ENCODE data around the gene KLK15. TPM values are rescaled to one million over a fixed set of nuclear protein-coding genes. Genes with fewer than 3 reads are reported as not detected.

Gene KLK15
- total RNA-seq, 1 donor from 2014 or later, result not detected

DNA sequence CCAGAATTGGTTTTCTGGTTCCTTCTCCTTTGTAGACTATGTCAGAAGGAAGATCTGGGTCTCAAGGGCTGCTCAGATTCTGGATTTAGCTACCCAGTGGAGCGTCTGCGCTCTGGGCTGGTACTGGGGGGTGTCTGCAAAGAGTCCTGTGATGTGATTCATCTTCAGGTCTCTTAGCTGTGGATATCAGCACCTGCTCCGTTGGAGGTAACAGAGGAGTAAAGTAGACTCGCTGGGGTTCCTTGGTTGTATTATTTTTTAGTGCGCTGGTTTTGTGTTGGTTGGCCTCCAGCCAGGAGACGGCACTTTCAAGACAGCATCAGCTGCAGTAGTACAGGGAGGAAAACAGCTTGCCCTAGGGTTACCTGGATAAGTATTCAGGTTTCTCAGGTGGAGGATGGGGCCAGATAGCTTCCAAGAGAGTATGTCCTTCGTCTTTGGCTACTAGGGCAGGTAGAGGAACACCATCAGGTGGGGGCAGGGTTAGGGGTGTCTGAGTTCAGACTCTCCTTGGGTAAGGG lies 10.4 kb upstream of the KLK15 start:
- H3K4me3 ChIP-seq (ENCODE audit: insufficient read depth, low read depth, low read length), result no peak overlapping the region
- no peak for DNase-seq (ENCODE audit: low read depth)
- no peak for FAIRE-seq
- no peaks in the 10 kb centered on the region for H3K36me3 Mint-ChIP-seq (ENCODE audit: low read depth, unreplicated experiment)
- H3K4me2 ChIP-seq (ENCODE audit: low read length), result no peak overlapping the region
- no peaks in the 10 kb centered on the region for H3K36me3 ChIP-seq (ENCODE audit: insufficient read depth, low read length)
- no peak overlapping the region for H3K27ac ChIP-seq (ENCODE audit: low read depth, low read length)
- H4K20me1 ChIP-seq (ENCODE audit: insufficient read depth, low read length), result no peaks in the 10 kb centered on the region
- no peaks in the 10 kb centered on the region for H3K4me1 ChIP-seq (ENCODE audit: insufficient read depth, low read length)
- no peak overlapping the region for H2AFZ ChIP-seq (ENCODE audit: low read depth, low read length)
- no peak overlapping the region for H3K9ac ChIP-seq (ENCODE audit: low read length)
- H3K27ac Mint-ChIP-seq (ENCODE audit: unreplicated experiment), result no peak overlapping the region
- H3K9me3 Mint-ChIP-seq (ENCODE audit: unreplicated experiment), result peaks cover 13% of the 10 kb centered on the region
- H3K27me3 Mint-ChIP-seq (ENCODE audit: low read depth, unreplicated experiment), result peaks cover 38% of the 10 kb centered on the region
- H3K4me3 Mint-ChIP-seq (ENCODE audit: unreplicated experiment), result no peak overlapping the region
- no peaks in the 10 kb centered on the region for H3K79me2 ChIP-seq (ENCODE audit: insufficient read depth, low read length)
- no peaks in the 10 kb centered on the region for H3K9me3 ChIP-seq (ENCODE audit: insufficient read depth, low read depth, low read length)
- no peaks in the 10 kb centered on the region for H3K4me1 Mint-ChIP-seq (ENCODE audit: low read depth, unreplicated experiment)
- TF ChIP-seq, protein P1, sequence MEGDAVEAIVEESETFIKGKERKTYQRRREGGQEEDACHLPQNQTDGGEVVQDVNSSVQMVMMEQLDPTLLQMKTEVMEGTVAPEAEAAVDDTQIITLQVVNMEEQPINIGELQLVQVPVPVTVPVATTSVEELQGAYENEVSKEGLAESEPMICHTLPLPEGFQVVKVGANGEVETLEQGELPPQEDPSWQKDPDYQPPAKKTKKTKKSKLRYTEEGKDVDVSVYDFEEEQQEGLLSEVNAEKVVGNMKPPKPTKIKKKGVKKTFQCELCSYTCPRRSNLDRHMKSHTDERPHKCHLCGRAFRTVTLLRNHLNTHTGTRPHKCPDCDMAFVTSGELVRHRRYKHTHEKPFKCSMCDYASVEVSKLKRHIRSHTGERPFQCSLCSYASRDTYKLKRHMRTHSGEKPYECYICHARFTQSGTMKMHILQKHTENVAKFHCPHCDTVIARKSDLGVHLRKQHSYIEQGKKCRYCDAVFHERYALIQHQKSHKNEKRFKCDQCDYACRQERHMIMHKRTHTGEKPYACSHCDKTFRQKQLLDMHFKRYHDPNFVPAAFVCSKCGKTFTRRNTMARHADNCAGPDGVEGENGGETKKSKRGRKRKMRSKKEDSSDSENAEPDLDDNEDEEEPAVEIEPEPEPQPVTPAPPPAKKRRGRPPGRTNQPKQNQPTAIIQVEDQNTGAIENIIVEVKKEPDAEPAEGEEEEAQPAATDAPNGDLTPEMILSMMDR (IDR thresholded peaks at IDR 0.05; ENCODE audit: insufficient read depth, low read depth, low read length), result no peak
- no peak for TF ChIP-seq EZH2 (IDR thresholded peaks at IDR 0.05; ENCODE audit: insufficient read depth, low read length)
- H3K27me3 ChIP-seq (ENCODE audit: insufficient read depth, low read length), result no peaks in the 10 kb centered on the region

GRCh38 chr19:50843205-50843604 lies 9.8 kb upstream of the KLK15 start:
- Mint-ChIP-seq H3K27me3 (ENCODE audit: low read depth, unreplicated experiment) (peaks cover 40% of the 10 kb centered on the region), H3K27ac (ENCODE audit: unreplicated experiment) (no peak overlapping the region), H3K36me3 (ENCODE audit: low read depth, unreplicated experiment) (no peaks in the 10 kb centered on the region), H3K9me3 (ENCODE audit: unreplicated experiment) (peaks cover 13% of the 10 kb centered on the region), H3K4me1 (ENCODE audit: low read depth, unreplicated experiment) (no peaks in the 10 kb centered on the region), H3K4me3 (ENCODE audit: unreplicated experiment) (no peak overlapping the region)
- Histone ChIP-seq H4K20me1 (ENCODE audit: insufficient read depth, low read length) (no peaks in the 10 kb centered on the region), H3K4me2 (ENCODE audit: low read length) (no peak overlapping the region), H3K27me3 (ENCODE audit: insufficient read depth, low read length) (no peaks in the 10 kb centered on the region), H2AFZ (ENCODE audit: low read depth, low read length) (no peak overlapping the region), H3K36me3 (ENCODE audit: insufficient read depth, low read length) (no peaks in the 10 kb centered on the region), H3K4me3 (ENCODE audit: insufficient read depth, low read depth, low read length) (no peak overlapping the region), H3K9me3 (ENCODE audit: insufficient read depth, low read depth, low read length) (no peaks in the 10 kb centered on the region), H3K9ac (ENCODE audit: low read length) (no peak overlapping the region), H3K4me1 (ENCODE audit: insufficient read depth, low read length) (no peaks in the 10 kb centered on the region), H3K79me2 (ENCODE audit: insufficient read depth, low read length) (no peaks in the 10 kb centered on the region), H3K27ac (ENCODE audit: low read depth, low read length) (no peak overlapping the region)
- FAIRE-seq, result no peak
- TF ChIP-seq, protein P1 (IDR thresholded peaks at IDR 0.05; ENCODE audit: insufficient read depth, low read depth, low read length), result no peak
- no peak for TF ChIP-seq EZH2 (IDR thresholded peaks at IDR 0.05; ENCODE audit: insufficient read depth, low read length)
- no peak for DNase-seq (ENCODE audit: low read depth)

- Histone ChIP-seq H3K4me3 (ENCODE audit: insufficient read depth, low read depth, low read length) (no peak overlapping the region), H3K9ac (ENCODE audit: low read length) (no peak overlapping the region), H3K79me2 (ENCODE audit: insufficient read depth, low read length) (no peaks in the 10 kb centered on the region), H3K4me1 (ENCODE audit: insufficient read depth, low read length) (no peaks in the 10 kb centered on the region), H3K27ac (ENCODE audit: low read depth, low read length) (no peak overlapping the region), H3K36me3 (ENCODE audit: insufficient read depth, low read length) (no peaks in the 10 kb centered on the region), H4K20me1 (ENCODE audit: insufficient read depth, low read length) (no peaks in the 10 kb centered on the region), H3K27me3 (ENCODE audit: insufficient read depth, low read length) (no peaks in the 10 kb centered on the region), H3K9me3 (ENCODE audit: insufficient read depth, low read depth, low read length) (no peaks in the 10 kb centered on the region), H3K4me2 (ENCODE audit: low read length) (no peak overlapping the region), H2AFZ (ENCODE audit: low read depth, low read length) (no peak overlapping the region)
- H3K36me3 Mint-ChIP-seq (ENCODE audit: low read depth, unreplicated experiment), result no peaks in the 10 kb centered on the region
- no peak overlapping the region for H3K27ac Mint-ChIP-seq (ENCODE audit: unreplicated experiment)
- H3K27me3 Mint-ChIP-seq (ENCODE audit: low read depth, unreplicated experiment), result peaks cover 44% of the 10 kb centered on the region
- peaks cover 13% of the 10 kb centered on the region for H3K9me3 Mint-ChIP-seq (ENCODE audit: unreplicated experiment)
- FAIRE-seq, result no peak
- TF ChIP-seq, protein P1 (IDR thresholded peaks at IDR 0.05; ENCODE audit: insufficient read depth, low read depth, low read length), result no peak
- no peak for TF ChIP-seq EZH2 (IDR thresholded peaks at IDR 0.05; ENCODE audit: insufficient read depth, low read length)
- no peak overlapping the region for H3K4me3 Mint-ChIP-seq (ENCODE audit: unreplicated experiment)
- no peaks in the 10 kb centered on the region for H3K4me1 Mint-ChIP-seq (ENCODE audit: low read depth, unreplicated experiment)
- DNase-seq (ENCODE audit: low read depth), result no peak
These were observed 8.8 kb upstream of the KLK15 start for GRCh38 chr19:50842130-50842529.

Measured in astrocyte (in vitro differentiated cells and primary cell).